AG04450 (cell line): ENCODE measurements around the gene GRIP1. TPM values are rescaled to one million over a fixed set of nuclear protein-coding genes. Genes with fewer than 3 reads are reported as not detected.

Experiments
- CTCF ChIA-PET: fragments of 300-600, 350-600 bp; formaldehyde crosslinking; extraction: SDS; loops from one replicate; lab custom pipeline; 2022; ENCODE audit warnings: antibody characterized with exemption, inconsistent platforms; lab: Charles Lee
- POLR2A ChIA-PET: fragments of 350-600 bp; formaldehyde crosslinking; extraction: SDS; loops from one replicate; lab custom pipeline; 2021; ENCODE audit warnings: antibody characterized with exemption, inconsistent platforms; lab: Yijun Ruan, JAX
- DNase-seq: peaks from one replicate; pipeline ENCODE4 v3.0.0-alpha.2; 2011; ENCODE audit warnings: low read depth, low spot score
- H3K27ac ChIP-seq: one replicate; pipeline ENCODE4 v1.5.1; 2012; ENCODE audit warnings: low read depth, low read length, control low read depth
- H3K27me3 ChIP-seq: one replicate; pipeline ENCODE4 v1.6.0; 2012; ENCODE audit warnings: low read length; ENCODE audit not compliant: control insufficient read depth, insufficient read depth
- H3K4me3 ChIP-seq: 2 replicates; pipeline ENCODE4 v1.5.1; 2011; ENCODE audit warnings: mild to moderate bottlenecking, low read depth, low read length, control low read depth
- H3K9me3 ChIP-seq: 2 replicates; pipeline ENCODE4 v1.5.1; 2012; ENCODE audit warnings: low read length; ENCODE audit not compliant: control insufficient read depth, insufficient read depth
- polyA plus RNA-seq: library from polyadenylated mRNA; depleted of rRNA; stranded (reverse); fragments of >200 nt; gene quantifications from 2 replicates; pipeline ENCODE4 v1.2.3, GENCODE V29; 2011
- TF ChIP-seq, protein P1 (sequence below): IDR thresholded peaks from 2 replicates; pipeline ENCODE4 v1.5.1; 2011; ENCODE audit warnings: low read depth, low read length, control low read depth, inconsistent platforms

The GRIP1 gene
- polyA plus RNA-seq, 1 experiment = not detected

GRCh38 chr12:66683822-66684221 lies 4.9 kb upstream of the GRIP1 start:
- no peaks in the 10 kb centered on the region for H3K9me3 ChIP-seq
- H3K4me3 ChIP-seq = no peak overlapping the region
- TF ChIP-seq, protein P1, sequence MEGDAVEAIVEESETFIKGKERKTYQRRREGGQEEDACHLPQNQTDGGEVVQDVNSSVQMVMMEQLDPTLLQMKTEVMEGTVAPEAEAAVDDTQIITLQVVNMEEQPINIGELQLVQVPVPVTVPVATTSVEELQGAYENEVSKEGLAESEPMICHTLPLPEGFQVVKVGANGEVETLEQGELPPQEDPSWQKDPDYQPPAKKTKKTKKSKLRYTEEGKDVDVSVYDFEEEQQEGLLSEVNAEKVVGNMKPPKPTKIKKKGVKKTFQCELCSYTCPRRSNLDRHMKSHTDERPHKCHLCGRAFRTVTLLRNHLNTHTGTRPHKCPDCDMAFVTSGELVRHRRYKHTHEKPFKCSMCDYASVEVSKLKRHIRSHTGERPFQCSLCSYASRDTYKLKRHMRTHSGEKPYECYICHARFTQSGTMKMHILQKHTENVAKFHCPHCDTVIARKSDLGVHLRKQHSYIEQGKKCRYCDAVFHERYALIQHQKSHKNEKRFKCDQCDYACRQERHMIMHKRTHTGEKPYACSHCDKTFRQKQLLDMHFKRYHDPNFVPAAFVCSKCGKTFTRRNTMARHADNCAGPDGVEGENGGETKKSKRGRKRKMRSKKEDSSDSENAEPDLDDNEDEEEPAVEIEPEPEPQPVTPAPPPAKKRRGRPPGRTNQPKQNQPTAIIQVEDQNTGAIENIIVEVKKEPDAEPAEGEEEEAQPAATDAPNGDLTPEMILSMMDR = no peak
- H3K27ac ChIP-seq = no peak overlapping the region
- H3K27me3 ChIP-seq = peaks cover 5% of the 10 kb centered on the region
- ChIA-PET CTCF (interaction anchor here (3.5 kb wide), 1 partner anchor 10 kb away, joined by 18 read pairs; no protein-coding TSS in a partner anchor), POLR2A (no interaction called here)
- DNase-seq = no peak

GRCh38 chr12:66683073-66683472 lies 4.2 kb upstream of the GRIP1 start:
- TF ChIP-seq, protein P1 = no peak
- H3K27me3 ChIP-seq = peaks cover 5% of the 10 kb centered on the region
- DNase-seq = no peak
- POLR2A ChIA-PET = no interaction called here
- H3K27ac ChIP-seq = no peak overlapping the region
- H3K4me3 ChIP-seq = no peak overlapping the region
- CTCF ChIA-PET = interaction anchor here (3.5 kb wide), 1 partner anchor 11 kb away, joined by 18 read pairs; no protein-coding TSS in a partner anchor
- no peaks in the 10 kb centered on the region for H3K9me3 ChIP-seq

GRCh38 chr12:66679461-66680084 lies 697 bp upstream of the GRIP1 start:
- DNase-seq = no peak
- H3K27me3 ChIP-seq = peaks cover 5% of the 10 kb centered on the region
- CTCF ChIA-PET = interaction anchor here (1.8 kb wide), 1 partner anchor 14 kb away, joined by 16 read pairs; no protein-coding TSS in a partner anchor

DNA sequence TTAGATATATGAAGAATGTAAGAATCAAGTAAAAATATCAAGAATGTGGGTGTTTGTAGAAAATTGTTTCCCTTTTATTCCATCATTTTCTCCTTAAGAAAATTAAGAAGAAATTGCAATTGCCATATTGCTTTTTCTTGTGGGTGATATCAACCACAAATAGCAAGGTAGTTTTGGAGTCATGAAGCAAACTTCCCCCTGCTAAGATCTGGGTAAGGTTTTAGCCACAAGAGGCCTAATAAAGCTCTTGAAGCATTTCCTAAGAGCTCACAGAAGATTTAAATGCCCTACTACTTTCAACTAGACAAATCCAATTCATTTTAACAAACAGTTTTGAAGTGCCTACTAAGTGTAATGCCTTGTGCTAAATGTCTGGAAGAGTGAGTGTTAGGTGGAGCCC lies 2.6 kb downstream of the GRIP1 start:
- no peak for DNase-seq
- Histone ChIP-seq H3K4me3 (no peak overlapping the region), H3K9me3 (no peaks in the 10 kb centered on the region), H3K27me3 (peaks cover 4% of the 10 kb centered on the region), H3K27ac (no peak overlapping the region)
- CTCF ChIA-PET = interaction anchor here (0.7 kb wide), 1 partner anchor 33 kb away, joined by 3 read pairs; no protein-coding TSS in a partner anchor
- TF ChIP-seq, protein P1 = no peak
- POLR2A ChIA-PET = no interaction called here

More at GRCh38 chr12:66679461-66680084, 697 bp upstream of the GRIP1 start:
- POLR2A ChIA-PET = no interaction called here
- H3K27ac ChIP-seq = no peak overlapping the region
- TF ChIP-seq, protein P1 = no peak
- H3K9me3 ChIP-seq = no peaks in the 10 kb centered on the region
- no peak overlapping the region for H3K4me3 ChIP-seq

- POLR2A ChIA-PET = no interaction called here
These were observed 4.3 kb downstream of the GRIP1 start for GRCh38 chr12:66674495-66675122.

More at GRCh38 chr12:66674495-66675122, 4.3 kb downstream of the GRIP1 start:
- CTCF ChIA-PET = no interaction called here
- Histone ChIP-seq H3K27ac (no peak overlapping the region), H3K9me3 (no peaks in the 10 kb centered on the region), H3K4me3 (no peak overlapping the region), H3K27me3 (peaks cover 6% of the 10 kb centered on the region)
- DNase-seq = no peak
- TF ChIP-seq, protein P1 = no peak
